HG03378 (cell line): ENCODE measurements around the gene COX6B2.
"Not testable (repeated sequence)": the region's sequence is repeated elsewhere in the genome, so short reads cannot be mapped to it uniquely, and the experiment has no call there.

ENCODE experiments used
- ATAC-seq: cut with Tn5 transposase; IDR thresholded peaks from one replicate; pipeline ENCODE4 v1.9.1; 2021; ENCODE audit warnings: mild to moderate bottlenecking, moderate library complexity; ENCODE audit not compliant: unreplicated experiment

Gene COX6B2

GRCh38 chr19:55345101-55345817 is 9.3 kb downstream of the COX6B2 start:
- no peak for ATAC-seq

DNA sequence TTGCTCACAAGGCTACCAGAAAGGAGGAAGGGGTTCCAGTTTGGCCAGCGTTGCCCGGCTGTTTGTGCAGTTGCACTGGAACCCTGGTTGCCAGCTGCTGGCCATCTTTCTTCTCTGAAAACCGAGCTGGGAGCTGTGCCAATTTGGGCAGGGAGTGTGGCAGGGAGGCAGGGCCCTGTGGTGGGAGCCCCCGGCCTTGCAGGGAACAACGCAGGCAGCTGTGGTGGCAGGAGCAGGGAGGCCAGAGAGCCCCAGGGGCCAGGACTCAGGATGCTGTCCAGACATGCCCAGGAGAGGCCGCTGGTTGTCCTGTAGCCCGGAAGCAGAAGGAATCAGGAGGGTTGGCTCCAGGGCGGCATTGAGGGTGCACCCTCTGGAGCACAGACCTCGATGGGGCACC is 10.1 kb downstream of the COX6B2 start:
- no peak for ATAC-seq

DNA sequence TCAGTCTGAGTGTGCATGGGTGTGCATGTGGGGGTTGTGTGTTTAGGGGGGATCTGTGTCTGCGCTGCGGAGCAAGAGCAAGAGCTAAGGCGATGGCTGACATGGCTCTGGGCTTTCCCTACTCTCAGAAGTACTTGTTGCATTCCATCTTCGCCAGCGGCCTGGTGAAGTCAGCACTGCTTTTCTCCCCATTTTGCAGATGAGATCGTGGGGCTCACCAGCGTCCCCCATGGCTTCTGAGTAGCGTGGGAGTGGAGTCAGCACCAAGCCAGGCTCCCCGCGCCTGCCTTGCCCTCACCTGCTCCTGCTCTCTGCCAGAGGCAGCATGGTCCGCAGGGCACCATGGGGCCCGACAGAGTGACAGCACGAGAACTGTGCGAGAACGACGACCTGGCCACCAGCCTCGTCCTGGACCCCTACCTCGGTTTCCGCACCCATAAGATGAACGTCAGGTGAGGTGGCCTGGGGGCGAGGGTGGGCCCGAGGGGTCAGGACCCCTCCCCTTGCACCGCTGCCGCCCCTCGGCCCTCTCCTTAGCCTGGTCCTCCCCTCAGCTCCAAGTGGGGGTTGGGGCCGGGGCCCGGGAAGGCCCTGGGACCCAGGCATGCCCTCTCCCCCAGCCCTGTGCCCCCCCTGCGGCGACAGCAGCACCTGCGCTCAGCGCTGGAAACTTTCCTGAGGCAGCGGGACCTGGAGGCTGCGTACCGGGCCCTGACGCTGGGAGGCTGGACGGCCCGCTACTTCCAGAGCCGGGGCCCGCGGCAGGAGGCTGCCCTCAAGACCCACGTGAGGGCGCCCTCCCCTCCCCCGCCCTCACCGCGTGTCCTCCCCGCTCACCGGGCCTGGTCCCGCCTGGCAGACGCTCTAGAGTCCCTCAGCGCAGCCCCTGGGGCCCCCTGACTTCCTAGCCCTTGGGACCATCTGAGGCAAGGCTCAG is 12.7 kb downstream of the COX6B2 start:
- ATAC-seq = no peak

DNA sequence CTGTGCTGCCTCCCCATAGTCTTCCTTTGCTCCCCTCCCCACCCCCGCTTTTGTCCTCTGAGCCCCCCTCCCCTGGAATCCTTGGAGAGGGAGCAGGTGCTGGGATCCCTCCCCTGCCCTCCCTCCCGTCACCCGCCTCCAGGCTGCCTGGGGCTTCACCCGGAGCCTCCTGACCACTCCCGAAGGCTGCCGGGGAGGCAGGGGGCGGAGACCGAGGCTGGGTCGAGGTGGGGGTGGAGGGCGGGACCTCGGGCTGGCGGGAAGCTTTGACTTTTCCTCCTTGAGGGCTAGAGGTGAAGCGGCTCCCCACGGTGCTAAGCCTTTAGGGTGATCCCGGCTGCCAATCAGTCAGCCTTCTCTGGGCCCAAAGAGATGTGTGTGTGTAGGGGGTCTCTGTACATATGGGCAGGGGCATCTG is 13.3 kb downstream of the COX6B2 start:
- ATAC-seq = no peak

DNA sequence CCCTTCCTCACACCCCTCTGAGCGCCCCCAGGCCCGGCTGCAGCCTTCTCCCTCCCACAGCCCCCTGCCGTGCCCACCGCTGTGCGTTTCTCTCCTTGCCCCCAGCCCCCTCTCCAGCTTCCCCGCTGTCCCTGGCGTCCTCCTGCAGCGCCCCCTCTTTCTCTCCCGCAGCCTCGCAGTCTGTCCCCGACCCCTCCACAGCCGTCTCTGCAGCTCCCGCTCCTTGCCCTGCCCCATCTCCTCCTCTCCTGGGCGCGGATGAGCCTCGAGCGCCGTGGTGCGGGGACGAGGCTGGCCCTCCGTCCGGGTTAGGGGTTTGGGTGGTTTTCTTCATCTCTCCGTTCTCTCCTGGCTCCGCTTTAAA is 13.8 kb downstream of the COX6B2 start:
- ATAC-seq = no peak

- no peak for ATAC-seq
Measured at GRCh38 chr19:55339889-55340783, 14.4 kb downstream of the COX6B2 start.

GRCh38 chr19:55339105-55339888 is 15.2 kb downstream of the COX6B2 start, which contains the start of gene KMT5C:
KMT5C (plus strand) TSS chr19:55339876; CDS start chr19:55341937, 2,061 bp downstream.
- peak; percentile 86 for ATAC-seq

DNA sequence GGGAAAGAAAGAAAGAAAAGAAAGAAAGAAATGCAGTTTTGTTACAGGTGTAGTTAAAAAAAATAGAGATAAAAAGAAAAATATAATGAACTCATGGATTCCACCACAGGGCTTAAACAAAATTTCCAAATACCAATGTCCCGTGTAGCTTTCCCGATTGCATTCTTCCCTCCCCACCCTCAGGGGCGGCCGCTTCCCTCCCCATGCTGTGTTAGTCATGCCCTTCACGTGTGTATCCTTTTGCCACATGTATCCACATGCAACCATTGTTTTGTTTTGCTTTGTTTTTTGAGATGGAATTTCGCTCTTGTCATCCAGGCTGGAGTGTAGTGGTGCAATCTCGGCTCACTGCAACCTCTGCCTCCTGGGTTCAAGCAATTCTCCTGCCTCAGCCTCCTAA is 18.4 kb downstream of the COX6B2 start:
- ATAC-seq = no peak

DNA sequence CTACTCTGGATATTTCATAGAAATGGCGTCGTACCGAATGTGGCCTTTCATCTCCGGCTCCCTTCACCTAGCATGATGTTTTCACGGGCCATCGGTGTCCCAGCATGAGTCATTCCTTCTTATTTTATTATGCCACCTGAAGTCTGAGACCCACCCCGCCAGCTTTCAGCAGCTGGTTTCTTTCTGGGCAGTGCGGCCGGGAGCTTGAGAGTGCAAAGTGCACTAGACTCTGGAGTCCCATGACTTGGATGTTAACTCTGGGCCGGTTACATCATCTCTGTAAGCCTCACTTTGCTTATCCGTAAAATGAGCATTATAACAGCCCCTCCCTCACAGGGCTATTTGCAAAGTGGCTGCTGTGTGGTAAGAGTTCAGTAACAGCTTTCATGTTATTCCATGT is 20.6 kb downstream of the COX6B2 start:
- no peak for ATAC-seq

GRCh38 chr19:55329791-55330190 is 24.7 kb downstream of the COX6B2 start:
- ATAC-seq = not testable (repeated sequence)

- not testable (repeated sequence) for ATAC-seq
Measured at GRCh38 chr19:55328774-55329318, 25.7 kb downstream of the COX6B2 start.

DNA sequence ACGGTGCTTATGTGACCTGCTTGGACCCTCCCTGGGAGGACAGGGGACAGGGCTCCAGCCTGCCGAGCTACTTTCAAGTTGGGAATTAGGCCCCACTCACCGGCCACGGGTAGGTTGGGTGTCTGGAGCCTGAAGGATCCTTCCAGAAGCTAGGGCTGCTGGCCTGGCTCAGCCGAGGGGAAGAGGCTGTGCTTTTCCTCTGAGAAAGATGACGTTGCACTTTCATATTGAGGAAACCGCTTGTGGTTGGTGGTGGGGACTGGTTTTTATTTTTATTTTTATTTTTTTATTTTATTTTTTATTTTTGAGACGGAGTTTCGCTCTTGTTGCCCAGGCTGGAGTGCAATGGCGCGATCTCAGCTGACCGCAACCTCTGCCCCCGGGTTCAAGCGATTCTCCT is 29.3 kb downstream of the COX6B2 start, which contains the start of gene TMEM150B:
Gene TMEM150B (minus strand): TSS at position 170 of the 400 bp plus-strand sequence. CDS start 4,305 bp downstream, outside the sequence.
- no peak for ATAC-seq

GRCh38 chr19:55324662-55325061 is 29.9 kb downstream of the COX6B2 start:
- ATAC-seq = no peak

- no peak for ATAC-seq
Measured at GRCh38 chr19:55322204-55322885, 32.2 kb downstream of the COX6B2 start.

DNA sequence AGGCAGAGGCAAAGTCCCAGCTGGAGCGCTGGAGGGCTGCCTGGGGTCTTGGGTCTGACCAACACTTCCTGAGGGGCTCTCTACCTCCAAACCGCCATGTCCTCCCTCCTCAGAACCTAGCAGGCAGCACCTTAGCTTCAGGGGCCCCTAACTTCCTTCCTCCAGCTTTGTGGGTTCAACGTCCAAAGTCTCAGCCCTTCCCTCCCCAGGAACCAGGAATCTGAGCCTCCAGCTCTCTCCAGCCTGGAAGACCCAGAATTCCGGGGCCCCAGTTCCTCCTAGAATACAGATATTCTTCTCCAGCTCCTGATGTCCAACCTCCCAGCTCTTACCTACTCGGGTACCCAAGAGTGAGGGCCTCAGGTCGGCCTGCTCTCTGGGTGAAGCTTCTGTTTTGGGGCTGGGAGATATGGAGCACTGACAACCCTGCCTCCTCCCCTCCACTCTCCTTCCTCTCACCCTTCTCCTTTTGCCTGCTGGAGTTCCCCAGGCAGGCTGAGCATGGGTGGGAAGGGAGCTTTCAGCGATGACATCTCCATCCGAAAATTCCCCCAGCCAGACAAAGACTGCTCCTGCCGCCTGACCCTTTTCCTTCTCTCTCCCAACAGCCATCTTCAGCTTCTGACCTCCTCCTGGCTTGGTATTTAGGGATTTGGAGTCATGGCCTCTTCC is 32.9 kb downstream of the COX6B2 start:
- no peak for ATAC-seq

DNA sequence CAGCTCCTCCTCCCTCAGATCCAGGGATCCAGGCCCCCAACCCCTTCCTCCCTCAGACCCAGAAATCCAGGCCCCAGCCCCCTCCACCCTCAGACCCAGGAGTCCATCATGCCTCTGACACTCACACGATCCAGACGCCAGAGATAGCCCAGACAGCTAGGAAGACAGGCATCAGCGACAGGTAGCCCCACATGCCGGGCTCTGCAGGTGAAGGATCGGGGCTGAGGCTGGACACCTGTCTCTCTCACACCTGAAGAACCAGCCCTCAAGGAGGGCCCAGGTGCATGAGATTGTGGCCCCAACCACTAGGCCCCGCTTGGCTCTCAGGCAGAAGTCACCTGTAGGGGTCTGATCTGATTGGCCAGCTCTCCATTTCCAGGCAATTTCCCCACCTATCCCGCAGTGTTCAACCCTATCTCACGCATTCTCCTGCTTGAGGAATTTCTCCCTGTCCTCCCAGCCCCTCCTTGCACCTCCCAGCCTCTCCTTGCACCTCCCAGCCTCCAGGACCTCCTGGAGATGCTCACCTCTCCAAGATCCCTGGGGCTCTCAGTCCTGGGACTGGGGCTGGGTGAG is 33.6 kb downstream of the COX6B2 start:
- ATAC-seq = no peak

DNA sequence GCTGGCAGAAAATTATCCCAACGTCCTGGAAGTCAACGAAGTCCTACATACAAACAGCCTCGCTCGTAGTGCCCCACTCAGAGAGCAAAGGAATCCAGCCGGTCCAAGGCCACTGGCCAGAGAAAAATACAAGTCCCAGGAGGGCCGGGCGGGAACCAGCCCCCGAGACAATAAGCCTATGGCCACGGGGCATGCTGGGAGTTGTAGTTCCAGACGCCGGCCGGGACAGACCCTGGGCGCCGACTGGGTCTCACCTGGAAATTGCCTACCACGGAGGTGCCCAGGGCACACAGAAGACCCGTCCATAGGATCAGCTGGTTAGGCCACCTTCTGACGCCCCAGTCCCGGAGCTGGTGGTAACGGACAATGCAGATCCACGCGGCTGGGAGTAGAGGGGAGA is 34.7 kb downstream of the COX6B2 start:
- ATAC-seq = no peak

DNA sequence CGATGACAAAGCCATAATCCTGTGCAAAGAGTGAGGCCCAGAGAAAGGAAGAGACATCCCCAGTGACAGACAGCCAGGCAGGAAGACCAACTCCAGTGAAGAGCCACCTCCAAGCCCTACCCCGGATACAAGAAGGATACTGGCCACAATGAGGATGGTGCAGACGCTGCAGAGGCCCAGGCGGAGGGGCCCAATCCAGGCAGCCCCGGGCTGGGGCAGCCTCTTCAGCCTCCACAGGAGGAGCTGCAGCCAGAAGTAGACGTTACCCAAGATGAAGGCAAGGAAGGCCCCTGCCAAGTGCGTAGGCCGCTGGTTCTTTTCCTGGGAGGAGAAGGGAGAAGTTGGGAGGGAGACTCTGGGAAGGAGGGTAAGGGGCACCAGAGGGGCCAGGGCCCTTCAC is 37.9 kb downstream of the COX6B2 start:
- ATAC-seq = no peak
